22Rv1 (cell line): ENCODE data around the gene APBA2.

Experiments used
- CTCF ChIP-seq: fragments of 450-650 bp; IDR thresholded peaks from 2 replicates; pipeline ENCODE4 v1.5.1; 2017; ENCODE audit warnings: mild to moderate bottlenecking
- ZFX ChIP-seq: fragments of 450-650 bp; IDR thresholded peaks from 2 replicates; pipeline ENCODE4 v1.6.1; 2017; ENCODE audit warnings: antibody characterized with exemption, borderline replicate concordance

GRCh38 chr15:29089731-29090616 is 204.2 kb downstream of the APBA2 start:
- TF ChIP-seq CTCF (no peak), ZFX (no peak)
